Activated CD4-positive, alpha-beta T cell treated with anti-CD3 and anti-CD28 coated beads, Interleukin-2, amount 10 ng/mL, durations not matched to agents 24 days and 14 days (primary cell): ENCODE results near the gene FBXO46. TPM values are rescaled to one million over a fixed set of nuclear protein-coding genes. Genes with fewer than 3 reads are reported as not detected.
A peak's percentile ranks its signal among the peaks of the same experiment; 100 is the strongest.

ENCODE experiments used
- DNase-seq: peaks from one replicate; pipeline ENCODE4 v3.0.0; 2022
- H3K27ac Mint-ChIP-seq: one replicate; pipeline ENCODE4 v1.8.0; 2022; ENCODE audit warnings: mild to moderate bottlenecking, mixed read lengths
- H3K27me3 Mint-ChIP-seq: one replicate; pipeline ENCODE4 v1.8.0; 2022; ENCODE audit warnings: mixed read lengths
- H3K36me3 Mint-ChIP-seq: one replicate; pipeline ENCODE4 v1.8.0; 2022; ENCODE audit warnings: low read depth, mild to moderate bottlenecking, mixed read lengths
- H3K4me1 Mint-ChIP-seq: one replicate; pipeline ENCODE4 v1.8.0; 2021; ENCODE audit warnings: mixed read lengths
- H3K4me3 Mint-ChIP-seq: one replicate; pipeline ENCODE4 v1.8.0; 2022; ENCODE audit warnings: mild to moderate bottlenecking, moderate library complexity, mixed read lengths
- H3K9me3 Mint-ChIP-seq: one replicate; pipeline ENCODE4 v1.8.0; 2021; ENCODE audit warnings: mixed read lengths
- intact Hi-C: fragments of 100-400 bp; cut with micrococcal nuclease; formaldehyde crosslinking; loops from one replicate; pipeline ENCODE4 v1.15.1; 2023
- total RNA-seq: library from RNA; stranded (reverse); gene quantifications from 2 replicates; pipeline ENCODE4 v1.2.3, GENCODE V29; 2022

Gene FBXO46
- total RNA-seq, 1 donor from 2014 or later, result 34.7 TPM

DNA sequence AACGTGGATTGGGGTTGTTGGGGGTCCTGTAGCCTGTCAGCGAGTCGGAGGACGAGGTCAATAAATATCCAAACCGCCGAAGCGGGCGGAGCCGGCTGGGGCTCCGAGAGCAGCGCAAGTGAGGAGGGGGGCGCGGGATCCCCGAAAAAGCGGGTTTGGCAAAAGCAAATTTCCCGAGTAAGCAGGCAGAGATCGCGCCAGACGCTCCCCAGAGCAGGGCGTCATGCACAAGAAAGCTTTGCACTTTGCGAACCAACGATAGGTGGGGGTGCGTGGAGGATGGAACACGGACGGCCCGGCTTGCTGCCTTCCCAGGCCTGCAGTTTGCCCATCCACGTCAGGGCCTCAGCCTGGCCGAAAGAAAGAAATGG lies 39.1 kb upstream of the FBXO46 start:
- H3K4me3 Mint-ChIP-seq, result peak overlapping the region; percentile 93
- intact Hi-C loops, result loop anchor here (1.0 to 2.0 kb wide), 7 partner anchors 9 to 132 kb away; partner anchors contain the start of genes DMWD, FBXO46, IRF2BP1 and MYPOP
- peak overlapping the region; percentile 86 for H3K27ac Mint-ChIP-seq
- H3K4me1 Mint-ChIP-seq, result peaks cover 12% of the 10 kb centered on the region
- no peaks in the 10 kb centered on the region for H3K9me3 Mint-ChIP-seq
- no peaks in the 10 kb centered on the region for H3K36me3 Mint-ChIP-seq
- peaks cover 21% of the 10 kb centered on the region for H3K27me3 Mint-ChIP-seq
- peak; percentile 87 for DNase-seq

DNA sequence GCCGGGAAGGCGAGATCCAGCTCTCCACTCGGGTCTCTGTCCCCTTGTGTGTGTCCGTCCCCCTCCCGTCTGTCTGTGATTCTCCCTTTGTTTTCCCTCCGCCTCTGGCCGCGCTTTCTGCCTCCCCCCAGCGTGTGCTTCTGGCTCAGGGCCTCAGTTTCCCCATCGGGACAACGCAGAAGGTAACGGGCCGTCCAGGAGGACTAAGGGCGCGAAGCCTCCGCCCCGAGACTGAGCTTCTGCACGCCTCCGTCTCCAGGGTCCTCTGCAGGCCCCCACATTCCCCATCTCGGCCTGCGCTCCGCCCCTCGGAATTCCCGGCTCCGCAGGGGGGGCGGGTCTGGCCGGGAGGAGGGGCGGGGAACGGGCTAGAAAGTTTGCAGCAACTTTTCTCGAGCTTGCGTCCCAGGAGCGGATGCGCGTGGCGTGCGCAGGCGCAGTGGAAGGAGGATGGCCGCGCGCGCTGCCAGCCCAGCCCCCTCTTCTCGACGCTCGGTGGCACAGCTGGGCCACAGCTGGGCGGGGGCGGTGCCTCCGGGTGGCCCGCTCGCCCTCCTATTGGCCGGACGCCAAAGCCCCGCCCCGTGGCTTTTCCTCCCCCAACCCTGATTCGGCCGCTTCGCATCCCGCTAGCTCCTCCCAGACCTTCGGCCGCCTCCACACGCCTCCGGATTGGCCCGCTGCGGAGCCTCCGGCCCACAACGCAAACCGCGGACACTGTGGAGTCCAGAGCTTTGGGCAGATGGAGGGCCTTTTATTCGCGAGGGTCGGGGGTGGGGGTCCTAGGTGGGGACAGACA lies 38.5 kb upstream of the FBXO46 start, which contains the start of gene SIX5:
TSS of gene SIX5 (minus strand) at position 269 of the 799 bp plus-strand sequence. CDS start 408 bp downstream, outside the sequence.
- peak within 1 kb of the TSS; percentile 86 for H3K27ac Mint-ChIP-seq
- peaks cover 12% of the 10 kb centered on the region for H3K4me1 Mint-ChIP-seq
- peak; percentile 99 for DNase-seq
- peaks cover 25% of the 10 kb centered on the region for H3K27me3 Mint-ChIP-seq
- peak within 1 kb of the TSS; percentile 93 for H3K4me3 Mint-ChIP-seq
- intact Hi-C loops, result loop anchor here (1.0 to 2.0 kb wide), 4 partner anchors 38 to 133 kb away; partner anchors contain the start of genes FBXO46, IRF2BP1, MYPOP and QPCTL
- H3K36me3 Mint-ChIP-seq, result no peaks in the 10 kb centered on the region
- no peaks in the 10 kb centered on the region for H3K9me3 Mint-ChIP-seq

DNA sequence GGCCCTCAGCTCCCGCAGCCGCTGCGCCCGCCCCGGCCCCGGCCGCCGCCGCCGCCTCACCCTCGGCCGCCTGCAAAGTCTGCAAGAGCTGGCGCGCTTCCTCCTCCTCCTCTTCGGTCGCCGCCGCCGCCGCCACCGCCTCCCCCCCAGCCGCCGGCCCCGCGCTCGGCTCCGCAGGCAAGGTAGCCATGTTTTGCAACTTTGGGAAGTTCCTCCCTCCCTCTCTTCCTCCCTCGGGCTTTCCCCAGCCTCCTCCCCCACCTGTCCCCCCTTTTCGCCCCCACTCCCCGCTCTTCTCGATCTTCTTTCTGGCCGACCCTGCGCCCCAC lies 37.9 kb upstream of the FBXO46 start:
- H3K4me1 Mint-ChIP-seq, result peaks cover 12% of the 10 kb centered on the region
- no peaks in the 10 kb centered on the region for H3K9me3 Mint-ChIP-seq
- no peak for DNase-seq
- H3K4me3 Mint-ChIP-seq, result peak overlapping the region; percentile 93
- intact Hi-C loops, result loop anchor here (2.0 kb wide), 1 partner anchor 38 kb away; the partner anchor contains the start of gene FBXO46
- no peaks in the 10 kb centered on the region for H3K36me3 Mint-ChIP-seq
- peaks cover 25% of the 10 kb centered on the region for H3K27me3 Mint-ChIP-seq
- H3K27ac Mint-ChIP-seq, result peak overlapping the region; percentile 86

DNA sequence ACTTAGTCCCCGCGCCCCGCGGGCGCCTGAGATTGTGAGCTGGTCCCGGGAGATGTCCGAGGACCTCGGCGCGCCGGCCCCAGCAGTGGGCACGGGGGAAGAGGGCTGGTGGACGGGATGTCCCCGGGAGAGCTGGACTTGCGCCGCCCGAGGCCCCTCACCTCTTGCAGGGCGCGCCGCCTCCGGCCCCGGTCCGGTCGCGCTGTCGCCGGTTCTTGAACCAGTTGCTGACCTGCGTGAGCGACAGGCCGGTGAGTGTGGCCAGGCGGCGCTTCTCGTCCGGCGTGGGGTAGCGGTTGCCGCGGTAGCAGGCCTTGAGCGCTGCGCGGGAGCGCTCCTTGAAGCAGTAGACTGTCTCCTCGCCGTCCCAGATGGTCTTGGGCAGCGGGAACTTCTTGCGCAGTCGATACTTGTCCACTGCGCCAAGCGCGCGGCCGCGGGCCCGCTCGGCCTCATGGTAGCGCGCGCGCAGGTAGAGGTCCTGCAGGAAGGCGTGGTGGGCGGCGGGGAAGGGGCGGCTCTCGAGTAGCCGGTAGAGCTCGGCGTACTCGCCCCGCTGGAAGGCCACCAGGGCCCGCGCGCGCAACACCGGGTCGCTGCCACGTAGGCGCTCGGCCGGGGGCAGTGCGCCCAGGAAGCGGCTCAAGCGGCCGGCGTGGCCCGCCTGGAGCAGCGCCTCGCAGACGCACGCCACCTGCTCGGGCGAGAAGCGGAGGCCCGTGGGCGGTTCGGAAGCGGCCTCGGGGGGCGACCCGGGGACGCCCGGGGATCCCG lies 37.4 kb upstream of the FBXO46 start:
- H3K36me3 Mint-ChIP-seq, result no peaks in the 10 kb centered on the region
- peak overlapping the region; percentile 75 for H3K4me3 Mint-ChIP-seq
- peak; percentile 81 for DNase-seq
- H3K4me1 Mint-ChIP-seq, result peaks cover 12% of the 10 kb centered on the region
- no peak overlapping the region for H3K27ac Mint-ChIP-seq
- H3K9me3 Mint-ChIP-seq, result no peaks in the 10 kb centered on the region
- H3K27me3 Mint-ChIP-seq, result peaks cover 25% of the 10 kb centered on the region
- intact Hi-C loops, result loop anchor here (2.0 kb wide), 1 partner anchor 37 kb away; the partner anchor contains the start of gene FBXO46

DNA sequence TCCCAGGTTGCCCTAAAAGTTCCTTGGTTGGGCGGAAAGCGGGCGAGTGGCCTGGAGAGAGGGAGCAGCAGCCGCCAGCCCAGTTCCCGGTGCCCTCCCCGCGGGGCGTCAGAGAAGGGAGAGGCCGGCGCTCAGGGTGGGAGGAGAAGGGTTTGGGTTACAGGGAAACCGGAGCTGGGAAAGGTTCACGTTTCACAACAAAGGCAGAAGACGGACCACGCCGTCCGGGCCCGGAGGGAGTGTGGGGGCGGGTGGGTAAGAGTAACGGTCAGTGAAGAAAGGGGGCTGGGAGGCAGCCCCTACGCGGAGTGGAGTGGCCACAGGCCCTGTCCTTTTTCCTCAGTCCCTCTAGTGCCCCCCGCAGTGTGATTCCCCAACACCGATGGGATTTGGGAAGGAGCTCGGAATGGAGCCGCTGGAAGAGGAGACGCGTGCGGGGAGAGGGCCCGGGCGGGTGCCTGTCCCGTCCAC lies 36.7 kb upstream of the FBXO46 start:
- peak overlapping the region; percentile 62 for H3K4me3 Mint-ChIP-seq
- no peak for DNase-seq
- H3K9me3 Mint-ChIP-seq, result no peaks in the 10 kb centered on the region
- H3K36me3 Mint-ChIP-seq, result no peaks in the 10 kb centered on the region
- intact Hi-C loops, result no loop called here
- H3K4me1 Mint-ChIP-seq, result peaks cover 12% of the 10 kb centered on the region
- no peak overlapping the region for H3K27ac Mint-ChIP-seq
- H3K27me3 Mint-ChIP-seq, result peaks cover 25% of the 10 kb centered on the region

DNA sequence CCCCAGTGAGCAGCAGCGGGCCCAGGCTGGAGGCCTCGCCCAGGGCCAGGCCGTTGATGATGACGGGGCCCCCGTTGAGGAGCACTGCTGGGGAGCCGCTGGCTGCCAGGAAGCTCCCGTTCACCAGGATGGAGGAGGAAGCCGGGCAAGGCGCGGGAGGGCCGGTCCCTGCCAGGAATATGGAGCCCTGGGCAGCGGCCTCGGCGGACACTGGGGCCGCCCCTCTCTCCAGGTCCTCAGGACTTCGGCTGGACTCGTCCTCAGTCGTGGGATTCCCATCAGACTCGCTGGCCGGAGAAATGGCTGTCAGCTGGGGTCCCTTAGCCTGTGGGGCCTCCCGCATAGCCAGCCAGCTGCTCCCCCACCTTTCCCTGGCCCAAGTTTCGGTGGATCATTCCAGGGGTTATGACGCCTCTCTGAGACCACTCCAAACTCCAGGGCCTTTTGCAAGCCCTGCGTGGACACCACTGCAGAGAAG lies 36.2 kb upstream of the FBXO46 start:
- peak overlapping the region; percentile 62 for H3K4me3 Mint-ChIP-seq
- no peak overlapping the region for H3K27ac Mint-ChIP-seq
- no peaks in the 10 kb centered on the region for H3K9me3 Mint-ChIP-seq
- H3K36me3 Mint-ChIP-seq, result no peaks in the 10 kb centered on the region
- peaks cover 21% of the 10 kb centered on the region for H3K27me3 Mint-ChIP-seq
- no peak for DNase-seq
- intact Hi-C loops, result no loop called here
- peaks cover 12% of the 10 kb centered on the region for H3K4me1 Mint-ChIP-seq

DNA sequence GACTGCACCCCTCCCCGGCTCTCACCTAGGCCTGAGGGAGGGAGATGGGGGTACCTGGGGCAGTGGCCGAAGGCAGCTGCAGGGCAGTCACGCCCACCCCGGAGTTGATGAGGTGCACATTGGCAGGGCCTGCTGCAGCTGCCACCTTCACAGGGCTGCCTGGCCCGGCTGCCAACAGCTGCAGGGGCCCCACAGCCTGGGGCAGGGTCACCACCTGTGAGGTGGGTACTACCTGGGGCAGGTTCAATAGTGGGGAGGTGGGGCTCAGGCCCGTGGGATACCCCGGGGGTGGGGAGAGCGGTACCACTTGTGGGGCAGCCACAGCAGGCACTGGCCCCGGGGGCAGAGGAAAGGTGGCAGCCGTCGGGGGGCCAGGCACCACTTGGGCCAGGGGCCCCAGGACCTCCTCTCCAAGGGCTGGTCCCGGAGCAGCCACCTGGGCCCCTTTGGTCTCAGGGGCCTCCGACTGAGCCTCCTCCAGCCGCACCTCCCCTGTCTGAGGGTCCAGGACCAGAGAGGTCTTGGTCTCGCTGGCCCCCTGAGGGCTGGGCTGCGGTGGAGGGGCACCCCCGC lies 35.7 kb upstream of the FBXO46 start:
- intact Hi-C loops, result no loop called here
- no peak for DNase-seq
- no peaks in the 10 kb centered on the region for H3K9me3 Mint-ChIP-seq
- no peak overlapping the region for H3K4me3 Mint-ChIP-seq
- H3K36me3 Mint-ChIP-seq, result no peaks in the 10 kb centered on the region
- peaks cover 20% of the 10 kb centered on the region for H3K27me3 Mint-ChIP-seq
- H3K27ac Mint-ChIP-seq, result no peak overlapping the region
- H3K4me1 Mint-ChIP-seq, result peaks cover 12% of the 10 kb centered on the region

DNA sequence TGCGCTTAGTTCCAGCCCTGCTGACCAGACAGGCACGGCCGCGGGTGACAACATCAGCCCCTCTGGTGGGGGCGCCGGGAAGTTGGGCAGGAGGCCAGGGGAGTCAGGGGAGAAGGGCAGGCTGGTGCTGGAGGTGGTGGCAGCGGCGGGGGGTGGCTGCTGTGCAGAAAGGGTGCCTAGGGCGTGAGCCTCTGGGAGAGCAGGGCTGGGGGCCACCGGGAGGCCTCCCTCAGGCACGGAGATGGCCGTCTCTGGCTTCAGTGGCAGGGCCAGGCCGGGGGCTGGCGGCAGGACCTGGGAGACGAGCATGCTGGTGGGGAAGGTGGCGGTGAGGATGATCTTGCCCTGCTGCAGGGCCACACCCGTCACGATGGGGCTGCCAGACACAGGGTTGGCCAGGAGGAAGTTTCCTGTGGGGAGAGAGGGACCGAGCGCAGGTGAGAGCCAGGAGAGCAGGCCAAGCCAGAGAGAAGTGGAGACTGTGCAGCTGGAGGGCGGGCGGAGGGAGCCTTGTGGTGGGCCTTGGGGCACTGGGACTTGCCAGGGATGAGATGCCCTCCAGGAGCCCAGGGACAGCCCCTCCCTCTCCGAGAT lies 35.1 kb upstream of the FBXO46 start:
- peaks cover 8% of the 10 kb centered on the region for H3K4me1 Mint-ChIP-seq
- no peaks in the 10 kb centered on the region for H3K36me3 Mint-ChIP-seq
- DNase-seq, result no peak
- intact Hi-C loops, result no loop called here
- peak overlapping the region; percentile 44 for H3K4me3 Mint-ChIP-seq
- no peaks in the 10 kb centered on the region for H3K9me3 Mint-ChIP-seq
- H3K27me3 Mint-ChIP-seq, result peaks cover 16% of the 10 kb centered on the region
- H3K27ac Mint-ChIP-seq, result no peak overlapping the region

DNA sequence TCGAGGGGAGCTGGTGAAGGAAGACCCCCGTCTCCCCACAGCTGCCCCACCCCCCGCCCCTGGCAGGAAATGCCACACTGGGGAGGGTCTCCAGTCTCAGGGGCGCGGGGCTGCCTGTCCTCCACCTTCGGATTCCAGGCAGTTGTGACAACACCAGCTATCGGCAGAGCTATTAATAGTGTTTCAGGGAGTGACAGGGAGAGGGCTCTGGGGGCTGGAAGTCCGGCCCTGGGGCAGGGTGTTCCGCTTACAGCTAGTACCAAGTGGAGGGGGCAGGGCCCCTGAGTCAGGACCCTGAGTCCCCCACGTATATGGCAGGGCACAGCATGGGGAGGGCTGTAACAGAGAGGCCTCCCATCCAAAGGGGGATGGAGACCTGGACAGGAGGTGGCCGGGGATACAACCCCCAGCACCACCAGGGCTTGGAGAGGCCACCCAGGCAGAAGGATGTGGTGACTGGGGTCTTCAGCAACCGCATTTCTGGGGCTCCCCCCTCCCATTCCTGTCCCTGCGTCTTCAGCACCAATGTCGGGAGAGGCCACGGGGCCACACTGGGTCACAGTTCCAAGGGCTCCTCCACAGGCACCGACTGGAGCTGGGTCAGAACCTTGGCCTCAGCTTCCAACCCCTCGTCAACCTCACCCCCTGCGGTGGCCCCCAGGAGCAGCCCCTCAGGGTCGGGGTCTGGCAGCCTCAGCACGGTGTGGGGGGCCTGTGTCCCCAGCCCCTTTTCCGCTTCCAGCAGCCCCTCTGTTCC lies 34.4 kb upstream of the FBXO46 start:
- DNase-seq, result no peak
- Mint-ChIP-seq H3K4me3 (no peak overlapping the region), H3K27me3 (peaks cover 14% of the 10 kb centered on the region)

DNA sequence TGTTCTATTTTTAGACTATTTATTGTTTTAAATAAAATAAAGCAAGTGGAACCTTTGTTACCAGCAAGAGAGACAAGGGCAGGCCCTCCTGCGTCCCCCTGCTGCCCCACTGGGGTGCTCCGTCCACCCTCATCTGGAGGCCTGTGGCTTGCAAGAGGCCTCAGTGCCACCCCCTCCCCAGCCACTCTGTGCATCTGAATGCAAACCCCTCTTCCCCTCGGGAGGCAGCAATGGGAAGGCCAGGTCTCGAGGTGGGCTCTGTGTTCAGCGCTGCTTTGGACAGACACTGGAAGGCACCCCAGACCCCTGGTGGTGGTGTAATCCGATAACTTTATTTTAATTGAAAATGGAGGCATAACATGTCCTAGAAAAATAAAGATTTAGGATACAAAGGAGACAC lies 33.8 kb upstream of the FBXO46 start:
- Mint-ChIP-seq H3K4me1 (peaks cover 3% of the 10 kb centered on the region), H3K27ac (no peak overlapping the region), H3K36me3 (no peaks in the 10 kb centered on the region), H3K4me3 (no peak overlapping the region), H3K27me3 (peaks cover 14% of the 10 kb centered on the region), H3K9me3 (no peaks in the 10 kb centered on the region)
- DNase-seq, result no peak
- intact Hi-C loops, result no loop called here

More for the DNA sequence above, 34.4 kb upstream of the FBXO46 start:
- Mint-ChIP-seq H3K4me1 (peaks cover 6% of the 10 kb centered on the region), H3K36me3 (no peaks in the 10 kb centered on the region), H3K27ac (no peak overlapping the region), H3K9me3 (no peaks in the 10 kb centered on the region)
- intact Hi-C loops, result no loop called here

DNA sequence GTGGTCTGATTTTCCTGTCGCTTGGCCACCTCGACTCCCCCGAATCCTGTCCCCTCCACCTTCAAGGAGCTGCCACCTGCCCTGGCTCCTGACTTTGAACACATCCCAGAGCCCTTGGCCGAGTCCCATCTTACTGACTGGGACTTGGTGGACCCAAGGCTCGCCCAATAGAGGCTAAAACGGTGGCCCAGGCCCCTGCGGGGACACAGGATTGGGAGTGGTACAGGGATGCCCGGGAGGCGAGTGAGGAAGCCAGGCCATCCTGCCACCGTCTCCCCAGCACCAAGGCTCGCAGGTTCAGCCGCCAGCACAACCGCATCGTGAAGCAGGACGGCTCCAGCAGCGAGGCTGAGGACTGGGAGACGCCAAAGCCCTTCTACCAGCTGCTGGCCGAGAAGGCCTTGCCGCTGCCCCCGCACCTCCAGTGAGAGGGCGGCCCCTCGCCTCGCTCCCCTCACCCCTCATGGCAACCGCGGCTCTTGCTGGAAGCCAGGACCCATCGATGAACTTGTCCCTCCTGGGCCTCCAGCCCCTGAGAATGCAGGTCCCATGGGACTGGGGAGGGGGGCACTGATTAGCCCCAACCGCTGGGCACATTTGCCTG lies 33.1 kb upstream of the FBXO46 start:
- Mint-ChIP-seq H3K4me1 (peaks cover under 1% of the 10 kb centered on the region), H3K36me3 (no peaks in the 10 kb centered on the region), H3K27me3 (peaks cover 12% of the 10 kb centered on the region), H3K9me3 (no peaks in the 10 kb centered on the region), H3K27ac (no peak overlapping the region), H3K4me3 (no peak overlapping the region)
- no peak for DNase-seq
- intact Hi-C loops, result no loop called here

DNA sequence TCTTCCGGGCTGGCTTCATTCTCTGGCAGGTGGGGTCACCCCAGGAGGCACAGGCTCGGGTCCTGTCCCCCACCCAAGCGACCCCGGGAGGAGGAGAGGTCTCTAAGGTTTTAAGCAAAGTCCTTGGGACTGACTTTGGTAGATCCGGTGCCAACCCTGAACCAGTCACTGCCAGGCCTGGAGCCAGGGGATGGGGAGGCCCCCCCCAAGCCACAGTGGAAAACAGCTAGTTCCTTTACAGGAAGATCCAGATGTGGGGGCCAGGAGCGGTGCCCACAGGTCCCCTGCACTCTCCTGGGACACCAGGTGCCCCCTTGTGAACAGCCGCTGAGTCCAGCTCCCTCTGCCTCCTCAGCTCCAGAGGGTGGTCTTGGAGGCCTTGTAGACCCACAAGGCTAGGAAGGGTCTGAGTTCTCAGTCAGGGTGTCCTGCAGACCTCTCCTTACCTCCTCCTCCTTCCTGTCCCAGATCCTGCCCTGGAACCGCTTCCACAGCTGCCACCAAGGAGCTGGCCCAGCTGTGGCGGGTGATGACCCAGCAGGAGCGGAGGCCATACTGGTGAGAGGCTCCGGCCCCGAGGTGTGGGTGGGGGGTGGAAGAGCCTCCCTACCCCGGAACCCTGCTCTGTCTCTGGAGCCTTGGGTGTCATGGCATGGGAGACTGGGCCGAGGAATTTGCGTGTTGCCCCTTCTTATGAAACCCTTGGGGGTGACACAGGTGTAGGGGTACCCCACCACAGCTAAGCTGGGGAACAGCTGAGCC lies 32.4 kb upstream of the FBXO46 start:
- Mint-ChIP-seq H3K27ac (no peak overlapping the region), H3K4me1 (no peaks in the 10 kb centered on the region), H3K36me3 (no peaks in the 10 kb centered on the region), H3K27me3 (peaks cover 11% of the 10 kb centered on the region), H3K9me3 (no peaks in the 10 kb centered on the region), H3K4me3 (no peak overlapping the region)
- DNase-seq, result no peak
- intact Hi-C loops, result no loop called here
